Measurements from ENCODE around the gene EIF4G3.

- TF ChIP-seq CTCF (IDR thresholded peaks at IDR 0.05) (no peak), EZH2 (IDR thresholded peaks at IDR 0.05; ENCODE audit: borderline replicate concordance, insufficient read depth, low read depth, low read length, poor library complexity, severe bottlenecking) (no peak)
These were observed 151.8 kb downstream of the EIF4G3 start for GRCh38 chr1:21024918-21025317.
